Erythroblast (primary cell): ENCODE data around the gene CCR9.

Source experiments
- DNase-seq, 2 experiments: peaks; one replicate each; lab custom pipeline; 2025; lab: John Stamatoyannopoulos, UW
- GATA1 ChIP-seq: IDR thresholded peaks from 2 replicates; pipeline ENCODE4 v1.6.1; 2011; ENCODE audit warnings: low read depth, mild to moderate bottlenecking, control low read depth, low read length, moderate library complexity
- POLR2A ChIP-seq: IDR thresholded peaks from 2 replicates; pipeline ENCODE4 v1.6.1; 2011; ENCODE audit warnings: mild to moderate bottlenecking, low read length

The CCR9 gene

GRCh38 chr3:45908761-45909160 lies 22.4 kb downstream of the CCR9 start:
- no peak for DNase-seq
- no peak for TF ChIP-seq GATA1
- no peak for TF ChIP-seq POLR2A

DNA sequence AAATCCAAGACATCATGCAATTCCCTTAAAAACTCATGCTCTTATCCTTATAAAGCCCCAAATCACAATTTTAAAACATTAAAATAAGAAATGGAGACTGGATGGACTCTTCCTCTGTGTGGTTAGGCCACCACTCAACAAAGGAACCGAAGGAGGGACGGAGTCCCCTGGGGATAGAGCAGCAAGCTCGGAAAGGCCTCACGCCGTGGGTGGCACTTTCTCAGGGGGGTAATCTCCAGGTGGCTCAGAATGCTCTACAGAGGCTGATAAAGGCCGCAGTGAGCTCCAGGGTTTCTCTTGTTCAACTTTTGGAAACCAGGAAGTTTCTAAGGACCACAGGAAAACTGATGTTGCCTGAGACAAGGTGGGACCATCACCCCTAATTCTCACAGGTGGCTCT lies 23.2 kb downstream of the CCR9 start:
- DNase-seq, result no peak

GRCh38 chr3:45910892-45911291 lies 24.5 kb downstream of the CCR9 start:
- TF ChIP-seq POLR2A (no peak), GATA1 (no peak)
- no peak for DNase-seq

More for the DNA sequence above, 23.2 kb downstream of the CCR9 start:
- TF ChIP-seq GATA1 (no peak), POLR2A (no peak)

DNA sequence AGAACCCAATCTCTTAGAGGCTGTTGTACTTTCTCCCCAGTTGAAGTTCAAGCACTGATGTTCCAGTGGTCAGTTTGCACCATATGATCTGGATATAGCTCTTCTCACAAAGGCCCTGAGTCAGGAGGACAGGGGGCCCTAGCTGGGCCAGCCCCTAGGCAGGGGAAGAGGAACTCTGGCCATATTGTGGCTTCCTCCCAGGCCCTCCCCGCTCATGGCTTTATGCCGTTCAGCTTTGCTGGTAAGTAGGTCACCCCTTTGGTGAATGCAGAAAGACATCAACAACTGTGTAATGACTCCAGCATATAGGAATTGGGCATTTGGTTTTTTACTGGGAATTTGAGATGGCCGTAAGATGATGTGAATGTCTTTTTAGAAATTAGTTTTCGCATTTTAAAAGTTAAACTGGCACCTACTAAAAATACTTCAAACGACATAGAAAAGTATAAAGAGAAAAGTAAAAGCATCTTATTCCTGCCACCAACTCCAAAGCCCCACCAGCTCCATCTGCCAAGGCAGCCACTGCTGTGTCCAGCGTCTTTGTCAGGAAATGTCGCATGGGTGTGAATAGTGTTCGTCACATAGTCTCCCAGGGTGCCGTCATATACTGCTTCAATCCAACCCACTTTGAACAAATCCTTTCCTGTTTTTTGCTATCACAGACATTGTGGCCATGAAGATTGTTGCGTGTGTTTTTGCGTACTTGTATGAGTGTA lies 25.3 kb downstream of the CCR9 start:
- DNase-seq, result no peak
- TF ChIP-seq GATA1 (no peak), POLR2A (no peak)

DNA sequence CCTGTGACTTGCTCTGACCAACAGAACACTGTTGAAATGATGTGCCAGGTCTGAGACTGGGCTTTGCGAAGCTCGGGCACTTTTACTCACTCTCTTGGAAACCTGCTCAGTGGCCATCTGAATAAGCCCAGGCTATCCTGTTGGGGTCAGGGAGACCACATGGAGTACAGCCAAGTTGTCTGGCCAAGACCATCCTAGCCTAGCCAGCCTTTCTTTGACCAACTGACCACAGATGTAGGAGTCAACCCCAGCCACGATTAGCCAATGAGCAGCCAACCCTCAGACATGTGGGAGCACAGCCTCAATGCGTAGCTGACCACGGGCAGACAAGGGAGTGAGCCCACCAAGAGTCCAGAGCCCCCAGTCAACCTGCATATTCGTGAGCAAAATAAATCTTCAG lies 26.1 kb downstream of the CCR9 start:
- DNase-seq, result no peak
- TF ChIP-seq GATA1, result no peak
- TF ChIP-seq POLR2A, result no peak

DNA sequence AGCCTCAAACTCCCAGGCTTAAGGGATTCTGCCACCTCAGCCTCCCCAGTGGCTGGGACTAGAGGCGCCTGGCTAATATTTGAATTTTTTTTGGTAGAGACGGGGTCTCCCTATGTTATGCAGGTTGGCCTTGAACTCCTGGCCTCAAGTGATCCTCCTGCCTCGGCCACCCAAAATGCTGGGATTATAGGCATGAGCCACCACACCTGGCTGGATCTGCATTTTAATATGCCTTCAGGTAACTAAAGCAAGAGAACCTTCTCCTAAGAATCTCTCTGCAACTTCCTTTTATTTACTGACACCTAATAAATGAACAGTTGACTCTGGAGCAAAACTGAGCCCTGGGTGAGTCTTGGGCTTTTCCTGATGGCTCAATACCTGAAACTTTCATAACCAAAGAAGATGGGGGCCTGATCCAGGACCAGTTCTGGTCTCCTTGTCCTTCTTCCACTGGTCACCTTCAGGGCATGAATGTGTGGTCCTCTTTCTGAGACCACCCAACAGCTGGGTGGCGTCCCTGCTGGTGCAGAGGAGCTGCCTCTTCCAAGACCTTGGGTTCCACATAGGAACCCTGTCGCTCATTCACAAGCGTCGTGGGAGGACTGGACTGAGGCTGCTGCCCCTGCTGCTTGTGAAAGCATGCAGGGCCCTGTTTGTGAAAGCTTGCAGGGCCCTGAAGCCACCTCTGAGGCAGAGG lies 28.2 kb downstream of the CCR9 start:
- no peak for TF ChIP-seq POLR2A
- TF ChIP-seq GATA1, result no peak
- no peak for DNase-seq

- TF ChIP-seq GATA1 (no peak), POLR2A (no peak)
- no peak for DNase-seq
Measured at GRCh38 chr3:45915059-45915439, 28.7 kb downstream of the CCR9 start.

- TF ChIP-seq POLR2A (no peak), GATA1 (no peak)
- no peak for DNase-seq
Measured at GRCh38 chr3:45915518-45916231, 29.3 kb downstream of the CCR9 start.

DNA sequence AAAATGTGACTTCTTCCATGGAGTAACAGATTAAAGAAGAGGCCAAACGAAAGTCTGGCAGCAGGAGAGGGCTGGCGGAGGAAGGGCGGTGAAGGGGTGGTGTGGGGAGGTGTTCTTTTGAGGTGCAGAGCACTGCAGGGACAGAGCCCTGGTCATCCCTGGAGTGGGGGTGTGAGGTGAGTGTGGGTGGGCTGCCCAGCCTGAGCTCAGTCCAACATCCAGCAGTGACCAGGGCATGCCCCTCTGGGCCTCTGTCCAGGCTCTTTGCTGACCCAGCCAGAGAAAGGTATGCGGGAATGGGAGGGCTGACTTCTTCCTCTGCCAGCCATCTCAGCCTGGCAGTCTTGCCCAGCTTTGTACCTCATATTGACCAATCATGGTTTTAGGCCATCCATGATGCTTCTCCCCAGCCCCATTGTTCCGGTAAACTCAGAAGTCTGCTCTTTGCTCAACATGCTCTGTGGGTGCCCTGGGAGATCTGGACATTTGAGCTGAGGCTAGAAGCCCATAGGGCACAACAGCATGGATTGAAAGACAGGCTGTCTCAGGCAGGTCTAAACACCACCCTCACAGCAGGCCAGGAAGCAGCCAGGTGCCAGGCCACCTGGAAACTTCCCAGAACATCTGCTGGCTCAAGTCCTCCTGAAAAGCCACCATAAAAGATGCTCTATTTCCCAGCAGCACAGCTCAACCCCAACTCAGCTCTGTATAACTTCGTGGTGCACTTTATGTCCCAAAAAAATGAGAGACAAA lies 31.0 kb downstream of the CCR9 start:
- DNase-seq, result no peak
- TF ChIP-seq POLR2A, result no peak
- no peak for TF ChIP-seq GATA1

DNA sequence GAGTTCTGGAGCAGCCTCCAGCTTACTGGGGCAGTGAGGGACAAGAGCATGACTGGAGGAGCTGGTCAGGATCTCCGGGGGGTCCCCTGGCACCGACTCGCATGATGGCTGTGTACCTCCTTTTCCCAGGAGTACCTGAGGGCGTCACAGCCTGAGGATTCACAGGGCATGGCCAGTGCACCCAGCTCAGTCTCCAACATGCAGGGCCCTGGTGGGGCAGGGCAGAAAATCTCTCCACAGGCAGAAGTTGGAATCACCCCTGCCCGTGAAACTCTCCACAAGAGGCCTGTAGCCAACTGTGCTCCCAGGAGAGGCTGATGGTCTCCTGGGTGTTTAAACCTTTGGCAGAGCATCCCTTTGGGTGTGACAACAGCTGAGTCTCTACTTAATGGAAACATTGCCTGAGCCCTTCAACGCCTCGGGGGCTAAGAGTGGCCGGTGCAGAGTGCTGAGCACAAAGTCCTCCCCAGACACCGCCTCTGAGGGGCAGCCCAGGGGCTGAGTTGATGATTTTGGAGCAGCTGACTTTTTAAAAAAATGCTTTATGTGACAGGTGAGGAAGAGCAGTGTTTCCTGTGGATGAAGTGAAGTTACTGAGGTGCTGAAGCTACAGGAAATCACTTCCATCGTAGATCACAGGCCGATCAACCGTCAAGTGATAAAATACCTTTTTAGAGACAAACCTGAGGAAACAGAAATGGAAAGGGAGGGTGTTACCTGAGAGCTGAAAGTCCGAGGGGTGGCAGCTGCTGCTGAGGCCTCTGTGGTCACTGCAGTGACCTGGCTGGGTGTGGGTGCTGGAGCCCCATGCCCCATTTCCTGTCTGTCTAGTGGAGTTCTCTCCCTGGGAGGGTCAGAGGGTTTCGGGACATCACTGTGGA lies 35.1 kb downstream of the CCR9 start:
- no peak for TF ChIP-seq POLR2A
- no peak for TF ChIP-seq GATA1
- no peak for DNase-seq

DNA sequence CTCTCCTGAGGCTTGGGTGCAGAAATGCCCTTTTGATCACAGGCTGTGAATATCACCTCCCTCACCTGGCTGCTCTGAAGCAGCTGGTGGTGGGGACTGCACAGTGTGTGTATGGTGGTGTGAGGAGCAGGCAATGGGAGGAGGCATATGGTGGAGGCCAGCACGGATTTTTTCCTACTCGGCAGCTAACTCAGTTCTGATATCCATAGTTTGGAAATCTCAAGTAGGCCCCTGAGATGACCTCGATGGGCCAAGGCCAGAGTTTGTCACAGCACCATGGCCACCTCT lies 35.6 kb downstream of the CCR9 start:
- DNase-seq, result no peak
- TF ChIP-seq POLR2A, result no peak
- no peak for TF ChIP-seq GATA1

DNA sequence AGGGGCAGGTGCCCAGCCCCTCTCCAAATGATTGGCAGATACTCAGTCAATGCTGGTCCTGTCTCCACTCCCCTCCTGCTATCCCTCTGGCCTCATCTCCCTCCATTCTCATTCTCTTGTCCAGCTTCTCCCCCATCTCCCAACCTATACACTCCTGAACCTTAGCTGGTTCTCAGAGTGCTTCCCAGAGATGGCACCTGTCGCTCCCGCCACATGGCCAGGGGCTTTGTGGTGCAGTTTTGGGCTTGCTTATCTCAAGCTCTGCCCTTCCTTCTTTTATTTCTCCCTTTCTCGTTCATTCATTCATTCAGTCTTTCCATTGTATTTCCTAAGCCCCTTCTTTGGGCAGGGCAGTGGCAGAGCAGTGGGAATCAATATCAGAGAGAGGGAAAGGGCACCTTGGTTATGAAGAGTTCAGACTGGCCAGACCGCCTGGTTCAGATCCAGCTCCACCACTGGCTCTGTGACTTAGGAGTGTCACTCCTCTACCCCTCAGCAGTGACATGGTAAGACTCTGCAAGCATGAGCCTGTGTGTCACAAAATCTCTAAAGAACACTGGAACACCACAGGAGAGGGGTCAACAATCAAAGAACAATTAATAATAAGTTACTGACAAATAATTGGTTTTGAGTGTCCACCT lies 36.7 kb downstream of the CCR9 start:
- no peak for DNase-seq
- TF ChIP-seq POLR2A (no peak), GATA1 (no peak)
